H54 (cell line): ENCODE results near the gene P2RY12.

Experiments
- DNase-seq: peaks from one replicate; pipeline ENCODE4 v3.0.0; 2011; ENCODE audit warnings: low spot score, mixed read lengths; ENCODE audit not compliant: insufficient read length
- FAIRE-seq: peaks from 3 replicates; lab custom pipeline; 2011; peaks lifted over from hg19 to GRCh38; lab: Jason Lieb, UNC
- POLR2A ChIP-seq: IDR thresholded peaks from 2 replicates; pipeline ENCODE4 v1.6.1; 2011; ENCODE audit warnings: low read depth, mild to moderate bottlenecking, low read length

P2RY12 gene

DNA sequence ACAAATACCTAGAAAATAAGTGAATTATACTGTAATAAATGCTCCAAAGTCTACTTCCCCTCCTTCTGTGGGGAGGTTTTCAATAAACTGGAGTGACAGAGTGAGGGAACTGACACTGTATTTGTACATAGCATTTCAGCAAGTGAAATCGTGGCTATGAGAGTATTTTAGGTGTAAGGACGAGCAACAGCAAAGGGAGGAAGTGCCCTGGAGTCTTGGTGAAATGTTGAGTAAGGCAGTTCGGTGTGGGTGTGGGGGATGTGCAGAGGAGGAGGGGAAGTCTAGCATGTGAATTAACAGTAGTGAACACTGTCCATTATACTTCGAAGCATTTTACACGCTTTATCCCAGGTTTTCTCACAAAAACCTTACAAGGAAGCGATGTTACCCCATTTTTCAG is 37.1 kb downstream of the P2RY12 start:
- no peak for TF ChIP-seq POLR2A
- FAIRE-seq (no peak), DNase-seq (no peak)

- FAIRE-seq (no peak), DNase-seq (no peak)
- no peak for TF ChIP-seq POLR2A
These were observed 38.3 kb downstream of the P2RY12 start for GRCh38 chr3:151346292-151346691.

- FAIRE-seq = peak; percentile 65
- DNase-seq = no peak
- TF ChIP-seq POLR2A = no peak
These were observed 38.7 kb downstream of the P2RY12 start for GRCh38 chr3:151345859-151346258.

DNA sequence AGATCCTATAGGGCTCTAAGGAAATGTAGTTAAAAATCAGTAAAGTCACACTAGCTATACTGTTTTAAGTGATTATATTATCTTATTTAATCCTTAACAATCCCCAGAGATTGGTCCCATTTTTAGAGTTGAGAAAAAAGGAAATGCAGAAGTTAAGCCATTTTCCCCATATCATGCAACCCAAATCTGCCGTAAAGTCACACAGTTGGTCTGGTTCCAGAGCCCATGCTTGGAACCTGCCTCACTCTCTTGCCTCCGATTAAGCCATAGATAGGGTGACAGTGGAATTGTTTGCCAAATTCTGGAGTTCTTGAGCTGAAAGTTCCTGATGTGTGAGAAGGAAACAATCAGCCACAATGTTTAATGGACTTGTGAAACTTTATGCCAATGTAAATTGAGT is 52.9 kb downstream of the P2RY12 start:
- no peak for TF ChIP-seq POLR2A
- DNase-seq (no peak), FAIRE-seq (no peak)

- FAIRE-seq (no peak), DNase-seq (no peak)
- TF ChIP-seq POLR2A = no peak
These were observed 53.7 kb downstream of the P2RY12 start for GRCh38 chr3:151330899-151331298.

GRCh38 chr3:151330379-151330778 is 54.2 kb downstream of the P2RY12 start:
- TF ChIP-seq POLR2A = no peak
- FAIRE-seq (no peak), DNase-seq (no peak)

DNA sequence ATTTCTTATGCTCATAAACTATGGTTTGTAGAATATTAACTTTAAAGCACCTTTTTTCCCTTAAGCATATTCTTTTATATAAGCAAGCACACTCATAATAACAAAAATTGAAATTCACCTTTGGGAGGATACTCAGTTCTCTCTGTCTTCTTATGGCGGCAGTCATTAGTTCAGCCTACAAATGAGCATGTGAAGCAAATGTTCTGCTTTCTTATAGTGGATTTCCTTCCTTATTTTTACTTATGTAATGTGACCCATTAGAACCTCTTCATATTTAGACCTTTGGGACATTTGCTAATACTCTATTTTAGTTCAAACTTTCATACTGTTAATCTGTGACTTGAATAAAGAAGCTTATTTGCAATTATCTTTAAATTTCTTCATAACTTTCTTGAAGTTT is 55.2 kb downstream of the P2RY12 start, which contains the start of gene P2RY13:
TSS of gene P2RY13 (minus strand) at position 187 of the 400 bp plus-strand sequence. CDS start at position 166, 21 bp downstream.
- DNase-seq (no peak), FAIRE-seq (no peak)
- no peak for TF ChIP-seq POLR2A

DNA sequence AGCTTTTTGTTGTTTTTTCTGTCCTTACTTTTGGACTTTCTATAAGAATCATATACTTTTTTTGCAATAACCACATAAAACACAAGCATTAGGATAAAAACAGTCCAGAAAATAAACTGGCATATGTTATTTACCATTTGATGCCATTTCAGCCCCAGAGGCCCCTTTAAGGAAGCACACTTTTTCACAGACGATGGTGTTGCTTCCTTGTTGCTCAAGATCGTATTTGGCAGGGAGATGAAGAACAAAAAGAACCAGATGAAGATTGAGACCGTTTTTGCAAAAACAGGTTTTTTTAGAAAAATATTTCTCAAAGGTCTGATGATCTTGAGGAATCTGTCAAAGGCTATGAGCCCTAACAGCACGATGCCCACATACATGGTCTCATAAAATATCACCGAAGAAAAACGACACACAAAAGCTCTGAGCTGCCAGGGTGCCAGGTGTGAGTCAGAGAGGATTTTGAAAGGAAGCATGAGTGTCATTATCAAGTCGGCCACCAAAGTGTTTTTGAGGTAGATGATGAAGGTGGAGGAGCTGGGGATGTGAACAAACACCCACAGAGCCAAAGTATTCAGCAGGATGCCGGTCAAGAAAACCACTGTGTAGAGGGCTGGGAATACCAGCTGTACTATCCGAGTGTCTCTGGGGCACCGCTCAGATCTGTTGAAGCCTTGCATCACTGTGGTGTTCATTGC is 56.1 kb downstream of the P2RY12 start:
- TF ChIP-seq POLR2A = no peak
- no peak for DNase-seq
- FAIRE-seq = peak; percentile 83

- TF ChIP-seq POLR2A = no peak
- DNase-seq = no peak
- FAIRE-seq = peak; percentile 41
These were observed 56.9 kb downstream of the P2RY12 start for GRCh38 chr3:151327571-151328198.

DNA sequence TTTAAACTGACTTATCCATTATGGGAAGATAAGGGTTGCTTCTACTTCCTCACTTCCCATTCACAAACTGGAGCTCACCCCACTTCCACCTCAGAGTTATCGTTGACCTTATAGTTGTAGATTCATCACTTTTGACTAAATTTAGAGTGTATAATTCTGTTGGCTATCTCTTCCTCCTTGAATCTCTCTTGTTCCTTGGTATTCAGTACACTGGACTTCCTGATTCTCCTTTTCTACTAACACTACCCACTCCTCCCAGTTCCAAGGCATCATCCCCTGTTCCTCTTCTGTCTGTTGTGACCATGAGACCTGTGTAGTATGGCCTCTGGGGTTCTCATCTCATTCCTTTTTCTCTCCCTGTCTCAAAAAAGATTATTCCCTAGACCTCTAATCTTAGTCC is 62.0 kb downstream of the P2RY12 start:
- no peak for DNase-seq
- TF ChIP-seq POLR2A = no peak
- no peak for FAIRE-seq

DNA sequence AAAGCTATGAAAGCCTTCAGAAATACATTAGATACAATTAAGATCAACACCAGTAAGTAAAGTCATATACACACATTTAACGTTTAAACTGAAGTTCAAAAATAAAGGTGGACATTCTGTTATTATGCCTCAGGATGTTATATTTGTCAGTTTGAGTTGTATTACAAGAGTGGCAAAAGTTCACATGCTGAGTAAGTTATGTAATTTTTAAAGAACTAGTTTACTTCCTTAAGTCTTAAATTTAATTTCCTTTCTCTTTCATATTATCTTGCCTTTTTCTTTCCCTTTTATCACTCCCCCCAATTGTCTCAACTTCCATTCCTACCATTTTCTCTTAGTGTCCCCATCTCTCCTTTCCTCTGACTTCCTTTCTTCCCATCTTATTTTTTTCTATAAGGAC is 63.0 kb downstream of the P2RY12 start:
- no peak for FAIRE-seq
- DNase-seq = no peak
- TF ChIP-seq POLR2A = no peak

DNA sequence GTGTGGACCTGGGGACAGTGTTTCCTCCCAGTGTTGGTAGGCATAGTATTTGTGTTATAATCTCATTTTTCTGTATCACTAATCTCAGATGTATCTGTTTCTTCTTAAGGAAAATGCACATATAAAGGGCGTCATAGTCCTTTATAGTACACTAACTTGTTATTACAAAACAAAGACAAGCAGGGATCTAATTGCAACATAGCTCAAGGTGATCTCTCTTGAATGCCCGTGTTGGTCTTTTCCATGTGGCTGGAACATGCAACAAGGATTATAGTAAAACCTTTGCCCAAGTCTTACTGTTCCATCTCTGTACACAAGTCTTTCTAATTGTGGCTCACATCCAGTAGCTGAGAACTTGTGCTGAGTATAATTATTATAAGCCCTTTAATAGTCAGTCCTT is 64.4 kb downstream of the P2RY12 start:
- DNase-seq = no peak
- no peak for TF ChIP-seq POLR2A

GRCh38 chr3:151319628-151320027 is 64.9 kb downstream of the P2RY12 start:
- FAIRE-seq (no peak), DNase-seq (no peak)
- no peak for TF ChIP-seq POLR2A

More for the DNA sequence above, 64.4 kb downstream of the P2RY12 start:
- no peak for FAIRE-seq

DNA sequence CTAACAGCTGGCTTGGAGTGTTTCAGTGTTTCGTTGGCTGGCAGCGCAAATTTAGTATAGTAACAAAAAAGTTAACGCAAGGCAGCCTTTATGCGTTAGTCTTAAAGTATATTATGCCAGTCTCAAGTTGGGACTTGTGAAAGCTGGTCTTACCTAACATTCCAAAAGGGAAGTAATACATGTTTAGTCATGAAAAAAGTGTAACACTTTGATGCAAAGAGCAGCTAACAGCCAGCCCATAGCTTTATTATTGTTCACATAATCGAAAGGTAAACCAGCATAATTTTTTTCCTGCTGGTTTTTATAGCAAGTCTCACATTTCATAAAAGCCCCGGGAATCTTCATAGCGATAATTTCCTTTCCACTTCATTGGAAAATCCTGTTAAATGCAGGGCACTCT is 65.6 kb downstream of the P2RY12 start:
- no peak for TF ChIP-seq POLR2A
- FAIRE-seq (peak; percentile 33), DNase-seq (no peak)

GRCh38 chr3:151318313-151318712 is 66.2 kb downstream of the P2RY12 start:
- FAIRE-seq (no peak), DNase-seq (no peak)
- TF ChIP-seq POLR2A = no peak
